Measurements from ENCODE around the gene COL8A1.

DNA sequence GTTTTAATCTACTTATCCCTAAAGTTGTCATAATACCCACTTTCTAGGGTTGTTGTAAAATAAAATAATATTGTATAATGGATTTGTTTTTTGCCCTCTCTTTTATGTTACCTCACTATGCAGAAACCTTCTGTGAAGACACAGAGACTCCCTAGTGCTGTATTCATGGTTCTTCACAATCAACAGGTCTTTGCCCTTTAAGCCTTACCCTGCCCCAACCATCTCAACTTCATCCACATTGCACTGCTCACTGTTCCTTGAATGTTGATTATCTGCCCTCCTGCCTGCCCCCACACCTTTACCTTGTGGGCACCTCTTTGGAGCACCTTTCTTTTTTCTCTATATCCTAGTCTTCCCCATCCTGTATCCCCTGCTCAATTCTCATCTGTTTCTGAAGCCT, 200.4 kb downstream of the COL8A1 start:
- no peak for TF ChIP-seq YY1 (IDR thresholded peaks at IDR 0.05; ENCODE audit: extremely low read depth, insufficient replicate concordance, low read depth, low read length)
- TF ChIP-seq POLR2A (IDR thresholded peaks at IDR 0.05; ENCODE audit: borderline replicate concordance, extremely low read depth, insufficient read depth, insufficient read length): no peak
- TF ChIP-seq, protein P1, sequence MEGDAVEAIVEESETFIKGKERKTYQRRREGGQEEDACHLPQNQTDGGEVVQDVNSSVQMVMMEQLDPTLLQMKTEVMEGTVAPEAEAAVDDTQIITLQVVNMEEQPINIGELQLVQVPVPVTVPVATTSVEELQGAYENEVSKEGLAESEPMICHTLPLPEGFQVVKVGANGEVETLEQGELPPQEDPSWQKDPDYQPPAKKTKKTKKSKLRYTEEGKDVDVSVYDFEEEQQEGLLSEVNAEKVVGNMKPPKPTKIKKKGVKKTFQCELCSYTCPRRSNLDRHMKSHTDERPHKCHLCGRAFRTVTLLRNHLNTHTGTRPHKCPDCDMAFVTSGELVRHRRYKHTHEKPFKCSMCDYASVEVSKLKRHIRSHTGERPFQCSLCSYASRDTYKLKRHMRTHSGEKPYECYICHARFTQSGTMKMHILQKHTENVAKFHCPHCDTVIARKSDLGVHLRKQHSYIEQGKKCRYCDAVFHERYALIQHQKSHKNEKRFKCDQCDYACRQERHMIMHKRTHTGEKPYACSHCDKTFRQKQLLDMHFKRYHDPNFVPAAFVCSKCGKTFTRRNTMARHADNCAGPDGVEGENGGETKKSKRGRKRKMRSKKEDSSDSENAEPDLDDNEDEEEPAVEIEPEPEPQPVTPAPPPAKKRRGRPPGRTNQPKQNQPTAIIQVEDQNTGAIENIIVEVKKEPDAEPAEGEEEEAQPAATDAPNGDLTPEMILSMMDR (IDR thresholded peaks at IDR 0.05 in 2 of 3, conservative IDR thresholded peaks at IDR 0.05 in 1 of 3; ENCODE audit: borderline replicate concordance in 1 of 3, insufficient read depth in 1 of 3, low read depth in 2 of 3, low read length in 2 of 3): no peak
- no peak for TF ChIP-seq POLR2AphosphoS5 (IDR thresholded peaks at IDR 0.05; ENCODE audit: low read depth, low read length)
- no peak for TF ChIP-seq SP1 (IDR thresholded peaks at IDR 0.05; ENCODE audit: low read depth)
- no peak for TF ChIP-seq ZFX (IDR thresholded peaks at IDR 0.05)
- no peak for TF ChIP-seq EZH2 (IDR thresholded peaks at IDR 0.05)

Measured in HCT116 (cell line).